Sigmoid colon (tissue), 4 donors: ENCODE results near the gene DUOX2.

Experiments used
- EP300 ChIP-seq, 4 donors: sonication (generic); formaldehyde crosslinking; IDR thresholded peaks; one replicate each; pipeline ENCODE4 v1.6.1; 2017; ENCODE audit warnings: antibody characterized with exemption in 4 of 4
- POLR2A ChIP-seq, 2 donors: fragments of 450-650 bp; IDR thresholded peaks; one replicate each; pipeline ENCODE4 v1.6.1; 2016; ENCODE audit warnings: antibody characterized with exemption in 2 of 2, mild to moderate bottlenecking in 2 of 2, moderate library complexity in 2 of 2
- POLR2AphosphoS5 ChIP-seq, 4 donors: sonication (generic); formaldehyde crosslinking; IDR thresholded peaks; one replicate each; pipeline ENCODE4 v1.6.1; 2017; ENCODE audit warnings: antibody characterized with exemption in 4 of 4
- TF ChIP-seq, protein P1 (sequence below), 4 experiments: fragments of 450-650 bp in 3 of 4; fragments of 200-600 bp in 1 of 4; IDR thresholded peaks; one replicate each; pipeline ENCODE4 v1.5.1; 2016 to 2019; ENCODE audit warnings: antibody characterized with exemption in 4 of 4, mild to moderate bottlenecking in 3 of 4, moderate library complexity in 2 of 4

GRCh38 chr15:45161666-45162065 is 47.7 kb upstream of the DUOX2 start:
- TF ChIP-seq POLR2A (IDR thresholded peaks at IDR 0.05) (no peak), POLR2AphosphoS5 (IDR thresholded peaks at IDR 0.05) (no peak), EP300 (IDR thresholded peaks at IDR 0.05) (no peak)
- TF ChIP-seq, protein P1, sequence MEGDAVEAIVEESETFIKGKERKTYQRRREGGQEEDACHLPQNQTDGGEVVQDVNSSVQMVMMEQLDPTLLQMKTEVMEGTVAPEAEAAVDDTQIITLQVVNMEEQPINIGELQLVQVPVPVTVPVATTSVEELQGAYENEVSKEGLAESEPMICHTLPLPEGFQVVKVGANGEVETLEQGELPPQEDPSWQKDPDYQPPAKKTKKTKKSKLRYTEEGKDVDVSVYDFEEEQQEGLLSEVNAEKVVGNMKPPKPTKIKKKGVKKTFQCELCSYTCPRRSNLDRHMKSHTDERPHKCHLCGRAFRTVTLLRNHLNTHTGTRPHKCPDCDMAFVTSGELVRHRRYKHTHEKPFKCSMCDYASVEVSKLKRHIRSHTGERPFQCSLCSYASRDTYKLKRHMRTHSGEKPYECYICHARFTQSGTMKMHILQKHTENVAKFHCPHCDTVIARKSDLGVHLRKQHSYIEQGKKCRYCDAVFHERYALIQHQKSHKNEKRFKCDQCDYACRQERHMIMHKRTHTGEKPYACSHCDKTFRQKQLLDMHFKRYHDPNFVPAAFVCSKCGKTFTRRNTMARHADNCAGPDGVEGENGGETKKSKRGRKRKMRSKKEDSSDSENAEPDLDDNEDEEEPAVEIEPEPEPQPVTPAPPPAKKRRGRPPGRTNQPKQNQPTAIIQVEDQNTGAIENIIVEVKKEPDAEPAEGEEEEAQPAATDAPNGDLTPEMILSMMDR (IDR thresholded peaks at IDR 0.05): no peak
